HCT116 (cell line): Measurements from ENCODE around the gene SLC27A2.

Experiments used
- EGR1 ChIP-seq: IDR thresholded peaks from 2 replicates; pipeline ENCODE4 v1.6.1; 2012; ENCODE audit warnings: low read depth
- EZH2 ChIP-seq: fragments of 200-600 bp; sonication (generic); IDR thresholded peaks from 2 replicates; pipeline ENCODE4 v1.6.1; 2017; ENCODE audit warnings: antibody characterized with exemption, mixed run types
- EZH2phosphoT487 ChIP-seq: fragments of 200-600 bp; IDR thresholded peaks from 2 replicates; pipeline ENCODE4 v1.6.1; 2018; ENCODE audit warnings: antibody characterized with exemption, borderline replicate concordance
- SRF ChIP-seq: IDR thresholded peaks from 2 replicates; pipeline ENCODE4 v1.6.1; 2012; ENCODE audit warnings: low read depth
- YY1 ChIP-seq: IDR thresholded peaks from 2 replicates; pipeline ENCODE4 v1.6.1; 2011; ENCODE audit warnings: low read length, low read depth, moderate library complexity, mild to moderate bottlenecking; ENCODE audit not compliant: insufficient replicate concordance; ENCODE audit errors: extremely low read depth
- ZFX ChIP-seq: fragments of 450-650 bp; IDR thresholded peaks from 2 replicates; pipeline ENCODE4 v1.6.1; 2017
- ZNF274 ChIP-seq: fragments of 200-500 bp; sonication (Bioruptor generic); IDR thresholded peaks from 2 replicates; pipeline ENCODE4 v1.6.1; 2014; ENCODE audit warnings: mild to moderate bottlenecking, low read depth, low read length, inconsistent platforms
- TF ChIP-seq, protein P1 (sequence below), 3 experiments: fragments of 200-600 bp in 1 of 3; sonication (generic) in 1 of 3; IDR thresholded peaks in 2 of 3; conservative IDR thresholded peaks in 1 of 3; 2 replicates each; pipeline ENCODE4 v1.5.1; 2012 to 2017; ENCODE audit warnings: low read depth in 2 of 3, low read length in 2 of 3, antibody characterized with exemption in 1 of 3, borderline replicate concordance in 1 of 3, control low read depth in 1 of 3, mild to moderate bottlenecking in 1 of 3, mixed read lengths in 1 of 3, mixed run types in 1 of 3, moderate library complexity in 1 of 3; ENCODE audit not compliant: insufficient read depth in 1 of 3
- TF ChIP-seq, protein P2 (sequence below): IDR thresholded peaks from 2 replicates; pipeline ENCODE4 v1.6.1; 2011; ENCODE audit warnings: mild to moderate bottlenecking, low read length, moderate library complexity; ENCODE audit not compliant: insufficient replicate concordance; ENCODE audit errors: extremely low read depth
- TF ChIP-seq, protein P3 (sequence below): IDR thresholded peaks from 2 replicates; pipeline ENCODE4 v1.6.1; 2012

DNA sequence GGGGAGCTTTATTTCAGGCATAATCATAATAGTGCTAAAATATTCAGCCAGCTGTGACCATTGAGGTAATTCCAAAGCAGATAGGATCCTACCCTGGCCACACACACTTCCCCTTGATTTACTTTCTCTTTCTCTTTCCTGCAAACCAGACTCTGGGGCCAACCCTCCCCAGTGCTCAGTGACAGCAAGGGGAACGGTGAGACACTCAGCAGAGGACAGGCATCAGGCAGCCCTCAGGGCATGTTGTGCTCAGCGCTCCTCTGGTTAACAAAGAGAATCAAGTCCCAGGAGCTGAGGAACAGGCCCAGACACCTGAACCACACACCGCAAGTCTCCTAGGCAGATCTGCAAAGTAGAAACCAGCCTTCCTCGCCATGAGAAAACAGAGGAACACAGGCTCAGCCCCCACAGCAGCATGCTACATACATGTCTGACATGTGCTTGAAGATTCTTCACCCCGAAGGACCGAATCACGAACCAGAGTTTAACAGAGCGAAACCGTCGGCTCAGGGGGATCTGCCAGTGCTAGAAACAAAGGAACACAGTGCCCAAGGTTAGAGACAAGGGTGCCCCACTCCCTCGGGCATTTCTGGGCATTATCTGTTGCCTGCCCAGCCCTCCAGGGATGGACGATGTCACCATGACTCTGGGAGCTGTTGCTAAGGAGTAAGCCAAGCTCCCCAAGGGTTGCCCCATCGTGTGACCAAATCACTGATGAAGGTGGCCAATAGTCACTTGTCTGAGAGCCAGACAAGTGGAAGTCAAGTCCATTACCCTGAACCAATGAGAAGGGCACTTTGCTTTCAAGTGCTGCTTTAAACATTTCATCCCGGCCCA lies 66.0 kb downstream of the SLC27A2 start:
- TF ChIP-seq, protein P1, sequence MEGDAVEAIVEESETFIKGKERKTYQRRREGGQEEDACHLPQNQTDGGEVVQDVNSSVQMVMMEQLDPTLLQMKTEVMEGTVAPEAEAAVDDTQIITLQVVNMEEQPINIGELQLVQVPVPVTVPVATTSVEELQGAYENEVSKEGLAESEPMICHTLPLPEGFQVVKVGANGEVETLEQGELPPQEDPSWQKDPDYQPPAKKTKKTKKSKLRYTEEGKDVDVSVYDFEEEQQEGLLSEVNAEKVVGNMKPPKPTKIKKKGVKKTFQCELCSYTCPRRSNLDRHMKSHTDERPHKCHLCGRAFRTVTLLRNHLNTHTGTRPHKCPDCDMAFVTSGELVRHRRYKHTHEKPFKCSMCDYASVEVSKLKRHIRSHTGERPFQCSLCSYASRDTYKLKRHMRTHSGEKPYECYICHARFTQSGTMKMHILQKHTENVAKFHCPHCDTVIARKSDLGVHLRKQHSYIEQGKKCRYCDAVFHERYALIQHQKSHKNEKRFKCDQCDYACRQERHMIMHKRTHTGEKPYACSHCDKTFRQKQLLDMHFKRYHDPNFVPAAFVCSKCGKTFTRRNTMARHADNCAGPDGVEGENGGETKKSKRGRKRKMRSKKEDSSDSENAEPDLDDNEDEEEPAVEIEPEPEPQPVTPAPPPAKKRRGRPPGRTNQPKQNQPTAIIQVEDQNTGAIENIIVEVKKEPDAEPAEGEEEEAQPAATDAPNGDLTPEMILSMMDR (IDR thresholded peaks at IDR 0.05 in 2 of 3, conservative IDR thresholded peaks at IDR 0.05 in 1 of 3; ENCODE audit: borderline replicate concordance in 1 of 3, insufficient read depth in 1 of 3, low read depth in 2 of 3, low read length in 2 of 3) = no peak
- TF ChIP-seq ZNF274 = no peak
- TF ChIP-seq YY1 = no peak
- no peak for TF ChIP-seq EZH2
- TF ChIP-seq SRF = no peak
- TF ChIP-seq, protein P2, sequence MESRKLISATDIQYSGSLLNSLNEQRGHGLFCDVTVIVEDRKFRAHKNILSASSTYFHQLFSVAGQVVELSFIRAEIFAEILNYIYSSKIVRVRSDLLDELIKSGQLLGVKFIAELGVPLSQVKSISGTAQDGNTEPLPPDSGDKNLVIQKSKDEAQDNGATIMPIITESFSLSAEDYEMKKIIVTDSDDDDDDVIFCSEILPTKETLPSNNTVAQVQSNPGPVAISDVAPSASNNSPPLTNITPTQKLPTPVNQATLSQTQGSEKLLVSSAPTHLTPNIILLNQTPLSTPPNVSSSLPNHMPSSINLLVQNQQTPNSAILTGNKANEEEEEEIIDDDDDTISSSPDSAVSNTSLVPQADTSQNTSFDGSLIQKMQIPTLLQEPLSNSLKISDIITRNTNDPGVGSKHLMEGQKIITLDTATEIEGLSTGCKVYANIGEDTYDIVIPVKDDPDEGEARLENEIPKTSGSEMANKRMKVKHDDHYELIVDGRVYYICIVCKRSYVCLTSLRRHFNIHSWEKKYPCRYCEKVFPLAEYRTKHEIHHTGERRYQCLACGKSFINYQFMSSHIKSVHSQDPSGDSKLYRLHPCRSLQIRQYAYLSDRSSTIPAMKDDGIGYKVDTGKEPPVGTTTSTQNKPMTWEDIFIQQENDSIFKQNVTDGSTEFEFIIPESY = no peak
- TF ChIP-seq, protein P3, sequence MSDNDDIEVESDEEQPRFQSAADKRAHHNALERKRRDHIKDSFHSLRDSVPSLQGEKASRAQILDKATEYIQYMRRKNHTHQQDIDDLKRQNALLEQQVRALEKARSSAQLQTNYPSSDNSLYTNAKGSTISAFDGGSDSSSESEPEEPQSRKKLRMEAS = no peak
- TF ChIP-seq ZFX = no peak
- TF ChIP-seq EZH2phosphoT487 = no peak
- TF ChIP-seq EGR1 = no peak
